Activated CD4-positive, alpha-beta T cell treated with anti-CD3 and anti-CD28 coated beads, Interleukin-2, amount 50 U/mL, for 48 hours (primary cell): ENCODE data around the gene MBP.

Experiments
- DNase-seq, 2 experiments: peaks; one replicate each; pipeline ENCODE4 v3.0.0-alpha.2; 2020

MBP gene

GRCh38 chr18:77016936-77017335, 115.6 kb downstream of the MBP start:
- DNase-seq = no peak

DNA sequence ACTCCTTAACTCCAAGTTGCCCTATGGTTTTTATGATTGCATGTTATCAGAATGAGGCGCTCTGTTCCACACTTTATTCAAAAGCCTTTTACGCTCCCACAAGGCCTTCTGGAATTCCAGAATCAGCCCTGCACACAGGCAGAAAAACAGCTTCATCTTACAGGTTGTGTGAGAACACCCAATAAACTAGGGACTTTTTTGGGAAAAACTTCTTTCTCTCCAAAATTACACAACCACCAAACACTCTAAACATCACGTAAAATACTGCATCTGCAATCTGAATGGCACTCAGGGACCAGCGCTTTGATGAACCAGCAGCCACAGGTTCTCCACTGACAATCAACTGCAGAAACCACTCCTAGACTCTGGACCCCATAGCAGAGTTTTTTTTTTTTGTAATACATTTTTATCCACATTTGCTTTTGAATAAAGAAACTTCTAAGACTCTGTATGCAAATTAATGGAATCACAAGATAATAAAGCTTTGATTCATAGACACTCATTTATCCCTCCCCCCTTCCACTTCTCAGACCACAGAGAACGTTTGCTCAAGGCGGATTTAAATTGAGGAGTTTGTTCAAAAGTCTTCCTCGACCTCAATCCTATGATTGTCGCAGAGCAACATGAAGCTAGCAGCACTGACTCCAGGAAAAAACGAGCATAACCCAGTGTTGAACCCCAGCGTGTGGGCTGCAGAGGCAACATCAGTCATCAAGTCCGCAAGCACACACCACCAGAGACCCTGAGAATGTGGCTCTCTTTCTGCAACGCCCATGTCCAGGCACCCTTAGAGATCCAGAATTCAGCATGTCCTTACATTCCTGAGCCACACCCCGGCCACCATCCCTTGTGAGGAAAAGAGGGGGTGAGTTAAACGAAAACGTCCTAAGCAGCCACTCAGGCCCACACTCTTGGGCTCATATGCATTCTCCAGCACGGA, 116.5 kb downstream of the MBP start:
- DNase-seq = no peak

GRCh38 chr18:77015169-77015568, 117.4 kb downstream of the MBP start:
- no peak for DNase-seq

DNA sequence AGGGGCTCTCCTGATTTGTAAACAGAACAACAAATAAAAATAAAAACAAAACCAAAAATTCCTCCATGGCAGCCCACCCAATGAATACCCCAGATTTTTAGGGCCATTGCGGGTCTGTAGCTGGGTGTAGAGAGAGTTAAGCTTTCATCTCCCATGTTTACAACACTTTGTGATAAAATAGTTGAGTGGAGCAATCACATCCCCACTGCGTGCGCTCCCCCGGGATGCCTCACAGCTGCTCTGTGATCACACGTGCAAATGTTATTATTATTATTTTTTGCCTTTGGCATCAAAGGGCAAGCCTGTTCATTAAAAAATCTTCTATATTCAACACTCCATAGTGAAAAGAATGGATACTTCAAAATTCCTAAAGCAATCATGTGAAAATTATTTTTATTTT, 118.0 kb downstream of the MBP start:
- DNase-seq = no peak

- no peak for DNase-seq
Observed at GRCh38 chr18:77013811-77014521, 118.6 kb downstream of the MBP start.

DNA sequence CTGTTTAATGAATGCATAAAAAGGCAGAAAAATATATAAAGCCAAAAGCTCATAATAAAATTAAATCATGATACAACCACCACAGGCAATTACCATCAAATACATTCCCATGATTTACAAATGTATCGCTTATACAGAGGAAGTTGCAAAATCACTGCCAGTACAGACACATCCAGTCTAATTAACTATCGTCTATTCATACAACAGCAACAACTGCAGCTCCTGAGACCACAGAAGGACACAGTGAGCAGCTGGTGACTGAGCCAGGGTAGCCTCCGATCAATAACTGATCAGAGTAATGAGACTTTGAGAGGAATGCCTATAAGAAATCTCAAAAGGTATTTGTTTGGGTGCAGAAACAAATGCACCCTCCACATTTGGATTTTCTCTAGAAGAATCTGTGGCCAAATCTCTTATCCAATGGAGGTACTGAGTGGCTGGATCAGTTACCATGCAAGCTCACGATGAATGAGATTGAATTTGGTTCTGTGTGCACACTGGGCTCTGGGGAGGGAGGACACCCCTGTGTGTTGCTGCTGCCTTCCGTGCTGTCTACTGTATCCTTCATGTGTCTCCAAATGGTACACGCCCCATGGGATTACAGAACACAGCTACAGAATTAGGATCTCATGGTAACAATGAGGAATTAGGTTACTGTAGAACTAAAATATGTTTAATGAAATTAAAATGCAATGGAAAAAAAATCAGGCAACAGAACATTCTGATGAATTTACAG, 119.6 kb downstream of the MBP start:
- DNase-seq = no peak

GRCh38 chr18:77012120-77012519, 120.5 kb downstream of the MBP start:
- DNase-seq = no peak

GRCh38 chr18:77009675-77010074, 122.9 kb downstream of the MBP start:
- no peak for DNase-seq

DNA sequence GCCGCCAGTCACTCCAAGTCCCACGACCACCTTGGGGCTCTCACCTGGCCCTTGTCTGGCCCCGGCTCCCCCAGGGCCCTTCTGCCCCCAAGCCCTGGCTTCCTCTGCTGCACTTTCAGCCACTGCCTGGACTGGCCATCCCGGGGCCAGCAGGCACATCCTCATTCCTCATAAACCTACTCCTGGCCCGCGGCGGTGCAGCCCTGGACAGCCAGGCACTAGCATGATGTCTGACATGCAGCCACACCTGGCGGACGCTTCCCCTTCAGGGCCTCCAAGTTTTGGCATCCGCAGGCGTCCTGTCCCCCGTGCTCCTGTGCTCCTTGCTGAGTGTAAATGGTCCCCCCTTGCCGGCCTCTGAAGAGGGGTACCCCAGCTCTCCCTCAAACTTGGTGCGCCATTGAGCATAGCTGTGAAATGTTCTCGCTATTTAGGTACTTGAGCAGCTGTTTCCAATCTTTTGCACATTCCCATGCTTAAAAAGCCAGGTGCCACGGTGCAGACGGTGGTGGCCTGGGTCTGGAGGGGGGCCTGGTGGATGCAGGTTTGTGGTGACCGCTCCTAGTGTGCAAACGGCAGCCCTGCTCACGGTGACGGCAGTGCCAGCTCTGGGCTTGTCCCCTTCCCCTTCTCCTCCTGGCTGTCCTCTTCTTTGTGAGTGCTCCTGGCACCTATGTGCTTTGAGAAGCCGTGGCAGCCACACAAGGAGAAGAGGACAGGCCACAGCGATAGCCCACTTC, 123.8 kb downstream of the MBP start:
- DNase-seq = no peak

DNA sequence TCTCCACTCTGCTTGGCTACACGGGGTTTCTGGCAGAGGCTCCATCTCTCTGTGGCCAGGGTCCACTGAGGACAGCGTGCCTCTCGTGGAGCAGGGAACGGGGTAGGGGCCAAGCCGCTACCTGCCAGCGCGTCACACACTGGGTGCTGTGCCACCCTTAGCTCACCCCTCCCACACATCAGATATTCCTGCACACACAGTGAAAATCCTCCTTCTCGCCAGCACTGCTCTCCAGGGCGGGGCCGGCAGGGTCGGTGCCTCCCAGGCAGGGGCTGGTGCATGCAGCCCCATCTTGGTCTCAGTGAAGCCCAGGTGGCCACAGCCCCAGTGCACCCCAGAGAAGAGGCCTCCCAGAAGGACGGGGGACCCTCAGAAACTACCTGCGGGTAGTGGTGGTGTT, 124.6 kb downstream of the MBP start:
- no peak for DNase-seq

DNA sequence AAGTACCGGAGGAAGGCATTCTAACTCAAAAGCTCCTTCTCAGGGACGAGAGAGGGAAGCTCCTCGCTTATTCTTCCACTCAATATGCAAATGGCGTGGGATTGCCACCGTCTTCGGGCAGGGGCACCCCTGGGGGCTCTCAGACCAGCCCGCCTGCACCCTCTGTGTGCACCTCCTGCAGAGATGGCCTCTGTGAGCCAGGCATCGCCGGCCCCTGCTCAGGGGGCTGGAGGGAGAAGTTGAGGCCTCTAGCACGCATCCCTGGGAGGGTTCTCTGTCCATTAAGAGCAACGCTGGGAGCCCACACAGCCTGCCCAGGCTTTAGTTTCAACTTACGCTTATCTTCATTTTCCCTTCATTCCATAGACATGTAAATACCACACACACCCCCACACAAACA, 125.3 kb downstream of the MBP start:
- DNase-seq = no peak

GRCh38 chr18:77006305-77007175, 126.0 kb downstream of the MBP start:
- DNase-seq = no peak

- DNase-seq = no peak
Observed at GRCh38 chr18:77005651-77006195, 126.9 kb downstream of the MBP start.

GRCh38 chr18:77004555-77005380, 127.8 kb downstream of the MBP start:
- no peak for DNase-seq

GRCh38 chr18:77003316-77003715, 129.3 kb downstream of the MBP start:
- DNase-seq = no peak

- DNase-seq = no peak
Observed at GRCh38 chr18:77002496-77002895, 130.1 kb downstream of the MBP start.

DNA sequence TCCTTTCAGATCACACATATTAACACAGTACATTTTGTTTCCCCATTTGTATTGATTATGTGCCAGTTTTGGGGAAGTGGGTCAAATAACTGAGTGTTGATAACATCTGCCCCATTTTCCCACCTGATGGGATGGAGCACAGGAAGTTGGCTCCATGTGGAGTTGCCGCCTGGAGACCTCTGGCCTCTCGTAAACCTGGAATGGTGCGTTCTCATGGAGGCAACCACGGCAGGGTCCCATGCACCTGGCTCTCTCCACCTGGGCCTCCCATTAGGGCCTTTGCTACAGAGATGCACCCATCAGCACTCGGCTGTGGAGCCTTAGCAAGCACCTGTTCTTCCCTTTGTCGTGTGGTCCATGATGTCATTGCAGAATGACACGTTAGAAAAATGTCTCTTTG, 130.6 kb downstream of the MBP start:
- no peak for DNase-seq

DNA sequence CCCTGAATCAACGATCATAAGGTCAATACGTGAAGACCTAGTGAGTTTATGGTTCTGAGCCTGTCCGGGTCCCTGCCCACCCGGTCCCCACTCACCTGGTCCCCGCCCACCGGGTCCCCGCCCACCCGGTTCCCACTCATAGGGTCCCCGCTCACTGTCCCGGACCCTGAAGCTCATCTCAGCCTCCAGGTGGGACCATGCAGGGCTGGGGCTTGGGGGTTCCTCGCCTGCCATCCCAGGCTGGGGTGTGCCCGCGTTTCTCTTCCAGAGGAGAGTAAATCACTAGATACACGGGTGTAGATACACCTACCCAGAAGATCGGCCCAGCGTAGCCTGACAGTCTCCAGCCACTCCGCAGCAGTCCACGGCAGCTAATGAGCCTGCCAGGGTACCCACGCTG, 131.5 kb downstream of the MBP start:
- DNase-seq = no peak

GRCh38 chr18:77000527-77000926, 132.1 kb downstream of the MBP start:
- DNase-seq = peak; percentile 54 to 65

- no peak for DNase-seq
Observed at GRCh38 chr18:76999077-76999476, 133.5 kb downstream of the MBP start.
